HEK293 (cell line): ENCODE measurements around the gene GMEB1.

Source experiments
- ATF2 ChIP-seq: fragments of 450-650 bp; formaldehyde crosslinking; IDR thresholded peaks from 2 replicates; pipeline ENCODE4 v1.5.1; 2016; ENCODE audit warnings: missing biosample characterization, missing genetic modification characterization, low read depth
- CTCF ChIP-seq: fragments of 450-650 bp; formaldehyde crosslinking; IDR thresholded peaks from 2 replicates; pipeline ENCODE4 v1.5.1; 2016; ENCODE audit warnings: missing biosample characterization, missing genetic modification characterization
- KLF1 ChIP-seq: fragments of 450-650 bp; formaldehyde crosslinking; IDR thresholded peaks from 2 replicates; pipeline ENCODE4 v1.5.1; 2016; ENCODE audit warnings: missing biosample characterization, missing genetic modification characterization
- OVOL3 ChIP-seq: fragments of 450-650 bp; formaldehyde crosslinking; IDR thresholded peaks from 2 replicates; pipeline ENCODE4 v1.5.1; 2016; ENCODE audit warnings: missing biosample characterization, missing genetic modification characterization
- PATZ1 ChIP-seq: fragments of 450-650 bp; formaldehyde crosslinking; IDR thresholded peaks from 2 replicates; pipeline ENCODE4 v1.5.1; 2016; ENCODE audit warnings: missing biosample characterization, missing genetic modification characterization
- TRIM28 ChIP-seq: IDR thresholded peaks from 2 replicates; pipeline ENCODE4 v1.6.1; 2011; ENCODE audit warnings: low read length, control low read depth, borderline replicate concordance
- ZBTB11 ChIP-seq: fragments of 450-650 bp; formaldehyde crosslinking; conservative IDR thresholded peaks from 2 replicates; pipeline ENCODE4 v1.5.1; 2016; ENCODE audit warnings: low read depth, missing biosample characterization, missing genetic modification characterization
- ZBTB49 ChIP-seq: fragments of 450-650 bp; formaldehyde crosslinking; IDR thresholded peaks from 2 replicates; pipeline ENCODE4 v1.5.1; 2016; ENCODE audit warnings: missing biosample characterization, missing genetic modification characterization, low read depth
- ZBTB7A ChIP-seq: fragments of 450-650 bp; formaldehyde crosslinking; IDR thresholded peaks from 2 replicates; pipeline ENCODE4 v1.5.1; 2016; ENCODE audit warnings: low read depth, missing biosample characterization, missing genetic modification characterization
- ZNF621 ChIP-seq: fragments of 450-650 bp; formaldehyde crosslinking; IDR thresholded peaks from 2 replicates; pipeline ENCODE4 v1.5.1; 2017; ENCODE audit warnings: missing biosample characterization, missing genetic modification characterization
- ZNF830 ChIP-seq: fragments of 450-650 bp; IDR thresholded peaks from 2 replicates; pipeline ENCODE4 v1.5.0; 2018; ENCODE audit warnings: missing biosample characterization, missing genetic modification characterization, low read depth, mild to moderate bottlenecking, moderate library complexity

GRCh38 chr1:28751315-28752060 lies 82.9 kb downstream of the GMEB1 start:
- TF ChIP-seq KLF1 (tag by site-specific recombination) = no peak
- TF ChIP-seq ZBTB11 (tag by site-specific recombination) = no peak
- no peak for TF ChIP-seq PATZ1 (tag by site-specific recombination)
- TF ChIP-seq CTCF (tag by site-specific recombination) = no peak
- no peak for TF ChIP-seq ZBTB7A
- TF ChIP-seq TRIM28 = no peak
- no peak for TF ChIP-seq ZBTB49 (tag by site-specific recombination)
- no peak for TF ChIP-seq ZNF621 (tag by site-specific recombination)
- no peak for TF ChIP-seq ZNF830 (tag by site-specific recombination)
- no peak for TF ChIP-seq OVOL3 (tag by site-specific recombination)
- no peak for TF ChIP-seq ATF2 (tag by site-specific recombination)
